ENCODE results near the gene AGR3.

DNA sequence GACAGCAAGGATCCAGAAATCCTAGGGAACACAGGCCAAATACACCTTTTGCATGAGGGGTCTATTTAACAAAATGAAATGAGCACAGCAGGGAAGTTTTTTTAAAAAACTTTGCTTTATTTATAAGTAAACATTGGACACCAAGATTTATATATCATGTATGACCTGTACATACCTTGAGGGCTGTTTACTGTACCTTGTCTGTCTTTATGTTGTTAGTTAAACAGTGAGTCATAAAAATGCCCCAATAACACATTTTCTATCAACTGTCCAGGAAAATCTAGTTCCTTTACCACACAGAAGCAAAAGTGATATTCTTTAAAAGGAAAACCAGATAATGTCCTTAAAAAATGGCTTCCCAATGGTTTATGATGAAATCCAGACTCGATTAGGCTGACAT, 45.1 kb upstream of the AGR3 start:
- TF ChIP-seq POLR2AphosphoS5 (IDR thresholded peaks at IDR 0.05; ENCODE audit: insufficient read depth, low read depth, low read length) = no peak
- TF ChIP-seq, protein P1, sequence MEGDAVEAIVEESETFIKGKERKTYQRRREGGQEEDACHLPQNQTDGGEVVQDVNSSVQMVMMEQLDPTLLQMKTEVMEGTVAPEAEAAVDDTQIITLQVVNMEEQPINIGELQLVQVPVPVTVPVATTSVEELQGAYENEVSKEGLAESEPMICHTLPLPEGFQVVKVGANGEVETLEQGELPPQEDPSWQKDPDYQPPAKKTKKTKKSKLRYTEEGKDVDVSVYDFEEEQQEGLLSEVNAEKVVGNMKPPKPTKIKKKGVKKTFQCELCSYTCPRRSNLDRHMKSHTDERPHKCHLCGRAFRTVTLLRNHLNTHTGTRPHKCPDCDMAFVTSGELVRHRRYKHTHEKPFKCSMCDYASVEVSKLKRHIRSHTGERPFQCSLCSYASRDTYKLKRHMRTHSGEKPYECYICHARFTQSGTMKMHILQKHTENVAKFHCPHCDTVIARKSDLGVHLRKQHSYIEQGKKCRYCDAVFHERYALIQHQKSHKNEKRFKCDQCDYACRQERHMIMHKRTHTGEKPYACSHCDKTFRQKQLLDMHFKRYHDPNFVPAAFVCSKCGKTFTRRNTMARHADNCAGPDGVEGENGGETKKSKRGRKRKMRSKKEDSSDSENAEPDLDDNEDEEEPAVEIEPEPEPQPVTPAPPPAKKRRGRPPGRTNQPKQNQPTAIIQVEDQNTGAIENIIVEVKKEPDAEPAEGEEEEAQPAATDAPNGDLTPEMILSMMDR (IDR thresholded peaks at IDR 0.05; ENCODE audit: extremely low read depth in 1 of 2, insufficient read depth in 1 of 2, low read depth in 1 of 2, low read length in 2 of 2) = no peak

Data from endothelial cell of umbilical vein (primary cell).